ENCODE measurements around the gene LRRC18.

The LRRC18 gene

DNA sequence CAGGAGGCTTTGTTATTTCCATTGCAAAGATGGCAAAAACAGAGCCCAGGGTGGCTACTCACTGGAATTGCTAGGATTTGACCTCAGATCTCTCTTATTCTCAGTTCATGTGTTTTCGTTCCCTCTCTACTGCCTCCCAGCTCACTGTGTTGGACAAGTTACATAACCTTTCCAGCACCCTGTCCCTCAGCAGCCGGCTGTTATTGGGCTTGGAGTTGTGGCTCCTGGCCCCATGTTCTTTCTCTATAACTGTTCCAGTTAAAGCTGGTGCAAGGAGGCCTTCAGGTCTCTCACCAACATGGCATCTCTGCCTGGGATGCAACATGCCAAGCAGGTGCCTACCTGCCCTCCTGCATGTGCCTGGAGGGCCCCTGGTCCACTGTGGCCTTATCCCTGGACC, 56.8 kb downstream of the LRRC18 start:
- TF ChIP-seq GLIS1 (tag by site-specific recombination; IDR thresholded peaks at IDR 0.05) (no peak), ZNF155 (tag by site-specific recombination; IDR thresholded peaks at IDR 0.05) (no peak), ZNF664 (tag by site-specific recombination; IDR thresholded peaks at IDR 0.05) (no peak), ZNF510 (tag by site-specific recombination; IDR thresholded peaks at IDR 0.05; ENCODE audit: insufficient replicate concordance) (no peak), ZNF354C (tag by site-specific recombination; IDR thresholded peaks at IDR 0.05; ENCODE audit: borderline replicate concordance, low read depth) (no peak), ZNF426 (tag by site-specific recombination; IDR thresholded peaks at IDR 0.05) (no peak), ZNF658 (tag by site-specific recombination; IDR thresholded peaks at IDR 0.05) (no peak), ZNF843 (tag by site-specific recombination; IDR thresholded peaks at IDR 0.05) (no peak), ZNF23 (tag by site-specific recombination; IDR thresholded peaks at IDR 0.05; ENCODE audit: borderline replicate concordance) (no peak), ZNF404 (tag by site-specific recombination; IDR thresholded peaks at IDR 0.05) (no peak), ZNF311 (tag by site-specific recombination; IDR thresholded peaks at IDR 0.05; ENCODE audit: borderline replicate concordance) (no peak), OSR2 (tag by site-specific recombination; IDR thresholded peaks at IDR 0.05) (no peak), ZNF560 (tag by site-specific recombination; IDR thresholded peaks at IDR 0.05; ENCODE audit: borderline replicate concordance) (no peak), ZNF660 (tag by site-specific recombination; IDR thresholded peaks at IDR 0.05) (no peak), ZNF785 (tag by site-specific recombination; IDR thresholded peaks at IDR 0.05) (no peak)
- TF ChIP-seq, protein P1, sequence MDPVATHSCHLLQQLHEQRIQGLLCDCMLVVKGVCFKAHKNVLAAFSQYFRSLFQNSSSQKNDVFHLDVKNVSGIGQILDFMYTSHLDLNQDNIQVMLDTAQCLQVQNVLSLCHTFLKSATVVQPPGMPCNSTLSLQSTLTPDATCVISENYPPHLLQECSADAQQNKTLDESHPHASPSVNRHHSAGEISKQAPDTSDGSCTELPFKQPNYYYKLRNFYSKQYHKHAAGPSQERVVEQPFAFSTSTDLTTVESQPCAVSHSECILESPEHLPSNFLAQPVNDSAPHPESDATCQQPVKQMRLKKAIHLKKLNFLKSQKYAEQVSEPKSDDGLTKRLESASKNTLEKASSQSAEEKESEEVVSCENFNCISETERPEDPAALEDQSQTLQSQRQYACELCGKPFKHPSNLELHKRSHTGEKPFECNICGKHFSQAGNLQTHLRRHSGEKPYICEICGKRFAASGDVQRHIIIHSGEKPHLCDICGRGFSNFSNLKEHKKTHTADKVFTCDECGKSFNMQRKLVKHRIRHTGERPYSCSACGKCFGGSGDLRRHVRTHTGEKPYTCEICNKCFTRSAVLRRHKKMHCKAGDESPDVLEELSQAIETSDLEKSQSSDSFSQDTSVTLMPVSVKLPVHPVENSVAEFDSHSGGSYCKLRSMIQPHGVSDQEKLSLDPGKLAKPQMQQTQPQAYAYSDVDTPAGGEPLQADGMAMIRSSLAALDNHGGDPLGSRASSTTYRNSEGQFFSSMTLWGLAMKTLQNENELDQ (tag by site-specific recombination; IDR thresholded peaks at IDR 0.05; ENCODE audit: low read depth) = no peak
- TF ChIP-seq, protein P2, sequence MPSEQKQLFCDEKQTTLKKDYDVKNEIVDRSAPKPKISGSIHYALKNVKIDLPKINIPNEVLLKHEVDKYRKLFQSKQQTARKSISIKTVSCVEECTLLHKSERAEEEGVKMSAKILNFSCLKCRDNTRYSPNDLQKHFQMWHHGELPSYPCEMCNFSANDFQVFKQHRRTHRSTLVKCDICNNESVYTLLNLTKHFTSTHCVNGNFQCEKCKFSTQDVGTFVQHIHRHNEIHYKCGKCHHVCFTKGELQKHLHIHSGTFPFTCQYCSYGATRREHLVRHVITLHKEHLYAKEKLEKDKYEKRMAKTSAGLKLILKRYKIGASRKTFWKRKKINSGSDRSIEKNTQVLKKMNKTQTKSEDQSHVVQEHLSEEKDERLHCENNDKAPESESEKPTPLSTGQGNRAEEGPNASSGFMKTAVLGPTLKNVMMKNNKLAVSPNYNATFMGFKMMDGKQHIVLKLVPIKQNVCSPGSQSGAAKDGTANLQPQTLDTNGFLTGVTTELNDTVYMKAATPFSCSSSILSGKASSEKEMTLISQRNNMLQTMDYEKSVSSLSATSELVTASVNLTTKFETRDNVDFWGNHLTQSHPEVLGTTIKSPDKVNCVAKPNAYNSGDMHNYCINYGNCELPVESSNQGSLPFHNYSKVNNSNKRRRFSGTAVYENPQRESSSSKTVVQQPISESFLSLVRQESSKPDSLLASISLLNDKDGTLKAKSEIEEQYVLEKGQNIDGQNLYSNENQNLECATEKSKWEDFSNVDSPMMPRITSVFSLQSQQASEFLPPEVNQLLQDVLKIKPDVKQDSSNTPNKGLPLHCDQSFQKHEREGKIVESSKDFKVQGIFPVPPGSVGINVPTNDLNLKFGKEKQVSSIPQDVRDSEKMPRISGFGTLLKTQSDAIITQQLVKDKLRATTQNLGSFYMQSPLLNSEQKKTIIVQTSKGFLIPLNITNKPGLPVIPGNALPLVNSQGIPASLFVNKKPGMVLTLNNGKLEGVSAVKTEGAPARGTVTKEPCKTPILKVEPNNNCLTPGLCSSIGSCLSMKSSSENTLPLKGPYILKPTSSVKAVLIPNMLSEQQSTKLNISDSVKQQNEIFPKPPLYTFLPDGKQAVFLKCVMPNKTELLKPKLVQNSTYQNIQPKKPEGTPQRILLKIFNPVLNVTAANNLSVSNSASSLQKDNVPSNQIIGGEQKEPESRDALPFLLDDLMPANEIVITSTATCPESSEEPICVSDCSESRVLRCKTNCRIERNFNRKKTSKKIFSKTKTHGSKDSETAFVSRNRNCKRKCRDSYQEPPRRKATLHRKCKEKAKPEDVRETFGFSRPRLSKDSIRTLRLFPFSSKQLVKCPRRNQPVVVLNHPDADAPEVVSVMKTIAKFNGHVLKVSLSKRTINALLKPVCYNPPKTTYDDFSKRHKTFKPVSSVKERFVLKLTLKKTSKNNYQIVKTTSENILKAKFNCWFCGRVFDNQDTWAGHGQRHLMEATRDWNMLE (tag by site-specific recombination; conservative IDR thresholded peaks at IDR 0.05; ENCODE audit: low read depth) = no peak
- ChIA-PET CTCF (interaction anchor here (1.3 to 1.7 kb wide), 2 partner anchors 15 to 226 kb away, joined by 3 read pairs; no protein-coding TSS in a partner anchor), POLR2A (no interaction called here)
- Histone ChIP-seq H3K27ac (ENCODE audit: extremely low read depth, low read depth, low read length) (no peak overlapping the region), H3K4me3 (ENCODE audit: low read depth, low read length) (no peak overlapping the region), H3K4me1 (ENCODE audit: control insufficient read depth, insufficient read depth, low read length) (no peaks in the 10 kb centered on the region), H3K9me3 (ENCODE audit: control insufficient read depth, insufficient read depth, low read depth, low read length) (no peaks in the 10 kb centered on the region), H3K36me3 (ENCODE audit: control insufficient read depth in 2 of 2, insufficient read depth in 1 of 2, low read length in 2 of 2) (no peaks in the 10 kb centered on the region)

DNA sequence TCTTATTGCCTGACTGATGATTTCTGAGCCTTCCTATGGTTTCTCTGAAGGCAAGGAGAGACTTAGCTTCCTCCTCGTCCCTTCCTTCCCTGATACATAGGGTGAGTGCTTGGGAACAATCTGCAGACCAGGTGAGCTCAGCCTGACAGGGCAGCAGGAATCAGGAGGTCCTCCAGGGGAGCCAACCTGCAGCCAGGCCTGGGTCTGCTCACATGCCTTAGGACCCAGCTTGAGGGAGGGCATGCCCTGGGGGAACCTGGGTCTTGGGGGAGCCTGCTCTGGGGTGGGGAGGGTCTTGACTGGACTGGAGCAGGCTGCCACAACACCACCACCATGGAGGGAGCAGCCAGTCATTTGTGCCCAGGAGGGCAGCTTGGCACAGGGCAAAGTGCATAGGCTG, 57.7 kb downstream of the LRRC18 start:
- Histone ChIP-seq H3K27ac (ENCODE audit: extremely low read depth, low read depth, low read length) (no peak overlapping the region), H3K4me3 (ENCODE audit: low read depth, low read length) (no peak overlapping the region), H3K9me3 (ENCODE audit: control insufficient read depth, insufficient read depth, low read depth, low read length) (no peaks in the 10 kb centered on the region), H3K36me3 (ENCODE audit: control insufficient read depth in 2 of 2, insufficient read depth in 1 of 2, low read length in 2 of 2) (no peaks in the 10 kb centered on the region), H3K4me1 (ENCODE audit: control insufficient read depth, insufficient read depth, low read length) (no peaks in the 10 kb centered on the region)
- POLR2A ChIA-PET = no interaction called here
- CTCF ChIA-PET = interaction anchor here (0.9 to 1.3 kb wide), 3 partner anchors 13 to 225 kb away, joined by 3 to 7 read pairs (median 6); no protein-coding TSS in a partner anchor
- TF ChIP-seq ZNF600 (tag by site-specific recombination; IDR thresholded peaks at IDR 0.05) (no peak), ZFP37 (tag by site-specific recombination; IDR thresholded peaks at IDR 0.05) (no peak), BCL11B (tag by site-specific recombination; IDR thresholded peaks at IDR 0.05; ENCODE audit: low read depth) (no peak), ZNF664 (tag by site-specific recombination; IDR thresholded peaks at IDR 0.05) (no peak), REPIN1 (tag by site-specific recombination; IDR thresholded peaks at IDR 0.05; ENCODE audit: low read depth) (no peak), ZNF658 (tag by site-specific recombination; IDR thresholded peaks at IDR 0.05) (no peak), HIC1 (tag by site-specific recombination; IDR thresholded peaks at IDR 0.05) (no peak), ZNF621 (tag by site-specific recombination; IDR thresholded peaks at IDR 0.05) (no peak), ZNF175 (tag by site-specific recombination; IDR thresholded peaks at IDR 0.05) (no peak), ZNF391 (tag by site-specific recombination; IDR thresholded peaks at IDR 0.05; ENCODE audit: borderline replicate concordance, low read depth) (no peak), ZNF513 (tag by site-specific recombination; IDR thresholded peaks at IDR 0.05) (no peak)

All from HEK293 (cell line).